ENCODE results near the gene GOLGA6A.

GRCh38 chr15:74045636-74046274 lies 36.6 kb downstream of the GOLGA6A start:
- TF ChIP-seq CTCF (IDR thresholded peaks at IDR 0.05) = no peak
- TF ChIP-seq ATF3 (CRISPR knock-in tag; conservative IDR thresholded peaks at IDR 0.05) = no peak
- TF ChIP-seq NFE2L1 (CRISPR knock-in tag; IDR thresholded peaks at IDR 0.05) = no peak
- TF ChIP-seq ZNF512 (CRISPR knock-in tag; IDR thresholded peaks at IDR 0.05; ENCODE audit: borderline replicate concordance) = no peak
- no peak for TF ChIP-seq CREM (CRISPR knock-in tag; IDR thresholded peaks at IDR 0.05)
